ENCODE measurements around the gene CAMTA1.

DNA sequence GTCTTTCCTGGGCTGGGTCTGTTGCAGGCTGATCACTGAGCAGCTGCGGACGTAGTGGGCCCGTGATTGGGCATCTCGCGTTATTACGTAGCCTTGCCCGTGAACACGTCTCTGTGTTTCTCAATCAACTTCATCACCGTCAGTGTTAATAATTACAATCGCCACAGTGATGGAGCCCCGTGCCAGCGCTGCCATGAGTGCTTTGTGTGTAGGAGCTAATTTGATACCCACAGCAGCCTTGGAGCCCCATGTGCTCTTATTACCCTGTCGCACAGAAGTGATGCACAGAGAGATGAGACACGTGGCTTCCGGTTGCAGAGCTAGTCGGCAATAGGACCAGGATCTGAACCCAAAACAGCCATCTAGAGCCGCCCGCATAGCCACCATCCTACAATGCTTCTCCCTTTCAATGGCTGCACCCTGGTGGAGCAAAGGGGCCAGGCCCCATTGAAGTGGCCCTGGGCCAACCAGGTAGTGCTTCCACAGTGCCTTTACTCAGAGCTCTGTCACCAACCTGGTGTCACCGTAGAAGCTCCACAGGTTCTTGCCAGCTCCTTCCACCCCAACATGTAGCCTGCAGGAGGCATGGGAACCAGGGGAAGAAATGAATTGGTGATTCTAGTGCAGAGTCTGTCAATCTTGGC, 587.3 kb downstream of the CAMTA1 start:
- TF ChIP-seq ATF2 (tag by site-specific recombination; IDR thresholded peaks at IDR 0.05; ENCODE audit: low read depth), result no peak
- no peak for TF ChIP-seq ZNF121 (tag by site-specific recombination; IDR thresholded peaks at IDR 0.05)
- no peak for TF ChIP-seq CTCF (tag by site-specific recombination; IDR thresholded peaks at IDR 0.05)
- no peak for TF ChIP-seq ZNF571 (tag by site-specific recombination; IDR thresholded peaks at IDR 0.05)
- no peak for TF ChIP-seq ZNF513 (tag by site-specific recombination; IDR thresholded peaks at IDR 0.05)
- TF ChIP-seq, protein P1, sequence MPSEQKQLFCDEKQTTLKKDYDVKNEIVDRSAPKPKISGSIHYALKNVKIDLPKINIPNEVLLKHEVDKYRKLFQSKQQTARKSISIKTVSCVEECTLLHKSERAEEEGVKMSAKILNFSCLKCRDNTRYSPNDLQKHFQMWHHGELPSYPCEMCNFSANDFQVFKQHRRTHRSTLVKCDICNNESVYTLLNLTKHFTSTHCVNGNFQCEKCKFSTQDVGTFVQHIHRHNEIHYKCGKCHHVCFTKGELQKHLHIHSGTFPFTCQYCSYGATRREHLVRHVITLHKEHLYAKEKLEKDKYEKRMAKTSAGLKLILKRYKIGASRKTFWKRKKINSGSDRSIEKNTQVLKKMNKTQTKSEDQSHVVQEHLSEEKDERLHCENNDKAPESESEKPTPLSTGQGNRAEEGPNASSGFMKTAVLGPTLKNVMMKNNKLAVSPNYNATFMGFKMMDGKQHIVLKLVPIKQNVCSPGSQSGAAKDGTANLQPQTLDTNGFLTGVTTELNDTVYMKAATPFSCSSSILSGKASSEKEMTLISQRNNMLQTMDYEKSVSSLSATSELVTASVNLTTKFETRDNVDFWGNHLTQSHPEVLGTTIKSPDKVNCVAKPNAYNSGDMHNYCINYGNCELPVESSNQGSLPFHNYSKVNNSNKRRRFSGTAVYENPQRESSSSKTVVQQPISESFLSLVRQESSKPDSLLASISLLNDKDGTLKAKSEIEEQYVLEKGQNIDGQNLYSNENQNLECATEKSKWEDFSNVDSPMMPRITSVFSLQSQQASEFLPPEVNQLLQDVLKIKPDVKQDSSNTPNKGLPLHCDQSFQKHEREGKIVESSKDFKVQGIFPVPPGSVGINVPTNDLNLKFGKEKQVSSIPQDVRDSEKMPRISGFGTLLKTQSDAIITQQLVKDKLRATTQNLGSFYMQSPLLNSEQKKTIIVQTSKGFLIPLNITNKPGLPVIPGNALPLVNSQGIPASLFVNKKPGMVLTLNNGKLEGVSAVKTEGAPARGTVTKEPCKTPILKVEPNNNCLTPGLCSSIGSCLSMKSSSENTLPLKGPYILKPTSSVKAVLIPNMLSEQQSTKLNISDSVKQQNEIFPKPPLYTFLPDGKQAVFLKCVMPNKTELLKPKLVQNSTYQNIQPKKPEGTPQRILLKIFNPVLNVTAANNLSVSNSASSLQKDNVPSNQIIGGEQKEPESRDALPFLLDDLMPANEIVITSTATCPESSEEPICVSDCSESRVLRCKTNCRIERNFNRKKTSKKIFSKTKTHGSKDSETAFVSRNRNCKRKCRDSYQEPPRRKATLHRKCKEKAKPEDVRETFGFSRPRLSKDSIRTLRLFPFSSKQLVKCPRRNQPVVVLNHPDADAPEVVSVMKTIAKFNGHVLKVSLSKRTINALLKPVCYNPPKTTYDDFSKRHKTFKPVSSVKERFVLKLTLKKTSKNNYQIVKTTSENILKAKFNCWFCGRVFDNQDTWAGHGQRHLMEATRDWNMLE (tag by site-specific recombination; conservative IDR thresholded peaks at IDR 0.05; ENCODE audit: low read depth), result no peak
- TF ChIP-seq ZNF639 (tag by site-specific recombination; IDR thresholded peaks at IDR 0.05), result no peak
- no peak for TF ChIP-seq ZNF747 (tag by site-specific recombination; IDR thresholded peaks at IDR 0.05)
- no peak for TF ChIP-seq ZNF426 (tag by site-specific recombination; IDR thresholded peaks at IDR 0.05)
- TF ChIP-seq ZNF138 (tag by site-specific recombination; IDR thresholded peaks at IDR 0.05; ENCODE audit: borderline replicate concordance), result no peak
- no peak for TF ChIP-seq PRDM4 (tag by site-specific recombination; IDR thresholded peaks at IDR 0.05)
- no peak for TF ChIP-seq ZNF24 (tag by site-specific recombination; IDR thresholded peaks at IDR 0.05)

Data from HEK293 (cell line).